ENCODE data around the gene FBXW10. TPM values are rescaled to one million over a fixed set of nuclear protein-coding genes. Genes with fewer than 3 reads are reported as not detected.
"Not testable (repeated sequence)": the region's sequence is repeated elsewhere in the genome, so short reads cannot be mapped to it uniquely, and the experiment has no call there.

FBXW10 gene
- total RNA-seq, 2 experiments from 2014 or later, result not detected

- H3K4me3 Mint-ChIP-seq; ATAC-seq; POLR2A ChIA-PET; DNase-seq; H3K27ac Mint-ChIP-seq; CTCF ChIA-PET; H3K4me1 Mint-ChIP-seq (ENCODE audit: low read depth); H3K27me3 Mint-ChIP-seq (ENCODE audit: low read depth); H3K9me3 Mint-ChIP-seq (ENCODE audit: insufficient read depth): not testable (repeated sequence)
- peaks cover 31% of the 10 kb centered on the region for H3K36me3 Mint-ChIP-seq (ENCODE audit: low read depth)
Observed at GRCh38 chr17:18803458-18804245, 59.8 kb downstream of the FBXW10 start.

- H3K27me3 Mint-ChIP-seq (ENCODE audit: low read depth); ATAC-seq; CTCF ChIA-PET; H3K27ac Mint-ChIP-seq; DNase-seq; H3K4me3 Mint-ChIP-seq; H3K36me3 Mint-ChIP-seq (ENCODE audit: low read depth); H3K4me1 Mint-ChIP-seq (ENCODE audit: low read depth); POLR2A ChIA-PET; H3K9me3 Mint-ChIP-seq (ENCODE audit: insufficient read depth): not testable (repeated sequence)
Observed at GRCh38 chr17:18815924-18816323, 72.1 kb downstream of the FBXW10 start.

GRCh38 chr17:18816489-18817371 is 72.9 kb downstream of the FBXW10 start:
- H3K27ac Mint-ChIP-seq; H3K4me3 Mint-ChIP-seq; H3K36me3 Mint-ChIP-seq (ENCODE audit: low read depth); H3K27me3 Mint-ChIP-seq (ENCODE audit: low read depth); H3K9me3 Mint-ChIP-seq (ENCODE audit: insufficient read depth); POLR2A ChIA-PET: not testable (repeated sequence)
- ATAC-seq (peak; percentile 74), DNase-seq (peak; percentile 73)
- peaks cover 13% of the 10 kb centered on the region for H3K4me1 Mint-ChIP-seq (ENCODE audit: low read depth)
- CTCF ChIA-PET, result interaction anchor here (1.2 to 1.7 kb wide), 2 partner anchors 144 to 191 kb away, joined by 6 to 8 read pairs; no protein-coding TSS in a partner anchor

- POLR2A ChIA-PET; H3K27ac Mint-ChIP-seq; DNase-seq; H3K36me3 Mint-ChIP-seq (ENCODE audit: low read depth); H3K4me3 Mint-ChIP-seq; ATAC-seq; H3K9me3 Mint-ChIP-seq (ENCODE audit: insufficient read depth): not testable (repeated sequence)
- Mint-ChIP-seq H3K4me1 (ENCODE audit: low read depth) (peaks cover 14% of the 10 kb centered on the region), H3K27me3 (ENCODE audit: low read depth) (peaks cover 14% of the 10 kb centered on the region)
- CTCF ChIA-PET, result interaction anchor here (0.5 kb wide), 1 partner anchor 38 kb away, joined by 3 read pairs; no protein-coding TSS in a partner anchor
Observed at GRCh38 chr17:18821430-18821829, 77.6 kb downstream of the FBXW10 start.

GRCh38 chr17:18827613-18828012 is 83.8 kb downstream of the FBXW10 start:
- POLR2A ChIA-PET; H3K36me3 Mint-ChIP-seq (ENCODE audit: low read depth); DNase-seq; H3K9me3 Mint-ChIP-seq (ENCODE audit: insufficient read depth); ATAC-seq; H3K4me3 Mint-ChIP-seq; H3K27me3 Mint-ChIP-seq (ENCODE audit: low read depth); H3K4me1 Mint-ChIP-seq (ENCODE audit: low read depth); CTCF ChIA-PET; H3K27ac Mint-ChIP-seq: not testable (repeated sequence)

Other genes starting within 250 kb of the FBXW10 start
- gene TBC1D28, start 99.7 kb upstream of the FBXW10 start, total RNA-seq, result not detected
- gene FOXO3B, start 61.7 kb upstream of the FBXW10 start, total RNA-seq, result 1 to 10 TPM; 4.4 to 5.8 TPM
- gene TVP23B, start 37.1 kb downstream of the FBXW10 start, total RNA-seq, result 10 to 100 TPM; 21.6 to 29.9 TPM
- gene PRPSAP2, start 114.1 kb downstream of the FBXW10 start, total RNA-seq, result 10 to 100 TPM; 57.3 to 57.8 TPM
- not detected for gene SLC5A10, start 208.1 kb downstream of the FBXW10 start, total RNA-seq